AML-193 (cell line): ENCODE measurements around the gene SORCS3.

Experiments used
- DNase-seq, 2 experiments: peaks; one replicate each; lab custom pipeline; 2025; lab: John Stamatoyannopoulos, UW

Gene SORCS3

GRCh38 chr10:105266966-105267539 is 626.0 kb downstream of the SORCS3 start:
- DNase-seq, result no peak

GRCh38 chr10:105268961-105269360 is 627.9 kb downstream of the SORCS3 start:
- DNase-seq, result no peak

- no peak for DNase-seq
Observed at GRCh38 chr10:105269689-105270088, 628.6 kb downstream of the SORCS3 start.

- no peak for DNase-seq
Observed at GRCh38 chr10:105274556-105275070, 633.5 kb downstream of the SORCS3 start.

GRCh38 chr10:105278439-105278838 is 637.3 kb downstream of the SORCS3 start:
- DNase-seq, result no peak

- no peak for DNase-seq
Observed at GRCh38 chr10:105279101-105279500, 638.0 kb downstream of the SORCS3 start.

GRCh38 chr10:105280895-105281294 is 639.8 kb downstream of the SORCS3 start:
- DNase-seq, result no peak

- no peak for DNase-seq
Observed at GRCh38 chr10:105284476-105285215, 643.6 kb downstream of the SORCS3 start.

GRCh38 chr10:105288026-105288425 is 646.9 kb downstream of the SORCS3 start:
- no peak for DNase-seq

GRCh38 chr10:105288613-105289012 is 647.5 kb downstream of the SORCS3 start:
- DNase-seq, result no peak

- DNase-seq, result no peak
Observed at GRCh38 chr10:105291571-105291970, 650.5 kb downstream of the SORCS3 start.

GRCh38 chr10:105292236-105292635 is 651.1 kb downstream of the SORCS3 start:
- no peak for DNase-seq
